Suprapubic skin (tissue), 4 donors: ENCODE results near the gene TACR1.

Experiments used
- EP300 ChIP-seq: sonication (generic); formaldehyde crosslinking; IDR thresholded peaks from one replicate; pipeline ENCODE4 v1.6.1; 2017; ENCODE audit warnings: antibody characterized with exemption
- POLR2A ChIP-seq, 2 donors: fragments of 450-650 bp; IDR thresholded peaks; one replicate each; pipeline ENCODE4 v1.6.1; 2017; ENCODE audit warnings: antibody characterized with exemption in 2 of 2, mild to moderate bottlenecking in 2 of 2, moderate library complexity in 2 of 2
- POLR2AphosphoS5 ChIP-seq, 3 donors: sonication (generic); formaldehyde crosslinking; IDR thresholded peaks; one replicate each; pipeline ENCODE4 v1.6.1; 2017; ENCODE audit warnings: antibody characterized with exemption in 3 of 3
- TF ChIP-seq, protein P1 (sequence below), 2 donors: fragments of 200-600 bp in 1 of 2; fragments of 450-650 bp in 1 of 2; sonication (generic) in 1 of 2; IDR thresholded peaks; one replicate each; pipeline ENCODE4 v1.5.1; 2016 to 2019; ENCODE audit warnings: antibody characterized with exemption in 2 of 2, mild to moderate bottlenecking in 1 of 2, moderate library complexity in 1 of 2

DNA sequence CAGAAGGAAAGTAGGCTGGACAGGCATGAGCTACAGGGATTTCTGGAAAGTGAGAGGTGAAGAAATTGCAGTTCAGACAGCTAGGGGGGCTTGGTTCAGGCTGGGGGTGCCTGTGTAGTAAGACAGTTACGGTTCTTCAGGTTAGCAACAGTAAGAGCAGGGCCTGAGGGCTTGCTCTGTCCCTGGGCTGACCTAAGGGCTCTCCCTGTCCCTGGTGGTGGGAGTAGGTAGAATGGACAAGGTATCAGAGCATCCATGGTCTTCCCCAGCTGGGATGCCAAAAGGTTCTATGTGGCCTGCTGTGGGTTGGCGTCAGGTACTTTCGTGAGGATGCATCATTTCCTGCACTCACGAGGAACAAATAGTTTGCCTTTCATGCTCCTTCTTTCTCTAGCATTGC, 34.6 kb upstream of the TACR1 start:
- TF ChIP-seq, protein P1, sequence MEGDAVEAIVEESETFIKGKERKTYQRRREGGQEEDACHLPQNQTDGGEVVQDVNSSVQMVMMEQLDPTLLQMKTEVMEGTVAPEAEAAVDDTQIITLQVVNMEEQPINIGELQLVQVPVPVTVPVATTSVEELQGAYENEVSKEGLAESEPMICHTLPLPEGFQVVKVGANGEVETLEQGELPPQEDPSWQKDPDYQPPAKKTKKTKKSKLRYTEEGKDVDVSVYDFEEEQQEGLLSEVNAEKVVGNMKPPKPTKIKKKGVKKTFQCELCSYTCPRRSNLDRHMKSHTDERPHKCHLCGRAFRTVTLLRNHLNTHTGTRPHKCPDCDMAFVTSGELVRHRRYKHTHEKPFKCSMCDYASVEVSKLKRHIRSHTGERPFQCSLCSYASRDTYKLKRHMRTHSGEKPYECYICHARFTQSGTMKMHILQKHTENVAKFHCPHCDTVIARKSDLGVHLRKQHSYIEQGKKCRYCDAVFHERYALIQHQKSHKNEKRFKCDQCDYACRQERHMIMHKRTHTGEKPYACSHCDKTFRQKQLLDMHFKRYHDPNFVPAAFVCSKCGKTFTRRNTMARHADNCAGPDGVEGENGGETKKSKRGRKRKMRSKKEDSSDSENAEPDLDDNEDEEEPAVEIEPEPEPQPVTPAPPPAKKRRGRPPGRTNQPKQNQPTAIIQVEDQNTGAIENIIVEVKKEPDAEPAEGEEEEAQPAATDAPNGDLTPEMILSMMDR (IDR thresholded peaks at IDR 0.05): no peak
- TF ChIP-seq POLR2A (IDR thresholded peaks at IDR 0.05): no peak
- TF ChIP-seq EP300: no peak
- TF ChIP-seq POLR2AphosphoS5 (IDR thresholded peaks at IDR 0.05): no peak
